CD14-positive monocyte (primary cell): ENCODE data around the gene IL27RA. TPM values are rescaled to one million over a fixed set of nuclear protein-coding genes. Genes with fewer than 3 reads are reported as not detected.

Experiments
- DNase-seq, 3 donors: peaks; one replicate each; pipeline ENCODE4 v3.0.0-alpha.2; 2011 to 2022
- H2AFZ ChIP-seq: 2 replicates; pipeline ENCODE4 v1.6.0; 2012; ENCODE audit warnings: mild to moderate bottlenecking, low read depth, low read length, inconsistent platforms; ENCODE audit not compliant: insufficient read depth, poor library complexity, severe bottlenecking
- H3K27ac ChIP-seq, 2 donors: 1 replicate in 1 of 2; 2 replicates in 1 of 2; pipeline ENCODE4 v1.5.1; 2012 to 2013; ENCODE audit warnings: low read length in 2 of 2, control low read depth in 1 of 2, inconsistent platforms in 1 of 2, low read depth in 1 of 2, mild to moderate bottlenecking in 1 of 2
- H3K27me3 ChIP-seq, 2 donors: one replicate each; pipeline versions ENCODE4 v1.6.0 to v1.6.1; 2011 to 2013; ENCODE audit warnings: low read length in 2 of 2; ENCODE audit not compliant: control insufficient read depth in 2 of 2, insufficient read depth in 2 of 2
- H3K36me3 ChIP-seq, 2 donors: replicated peaks in 1 of 2; 1 replicate in 1 of 2; 2 replicates in 1 of 2; pipeline versions ENCODE4 v1.5.1 to v1.6.1; 2012 to 2013; ENCODE audit warnings: low read length in 2 of 2, control low read depth in 1 of 2, inconsistent platforms in 1 of 2, mild to moderate bottlenecking in 1 of 2; ENCODE audit not compliant: insufficient read depth in 2 of 2, control insufficient read depth in 1 of 2
- H3K4me1 ChIP-seq, 2 donors: 1 replicate in 1 of 2; 2 replicates in 1 of 2; pipeline versions ENCODE4 v1.5.1 to v1.6.1; 2012 to 2013; ENCODE audit warnings: low read length in 2 of 2, control low read depth in 1 of 2, inconsistent platforms in 1 of 2, mild to moderate bottlenecking in 1 of 2, moderate library complexity in 1 of 2; ENCODE audit not compliant: insufficient read depth in 2 of 2, control insufficient read depth in 1 of 2
- H3K4me2 ChIP-seq: replicated peaks from 2 replicates; pipeline ENCODE3; 2012; ENCODE audit warnings: low read length, moderate library complexity, mild to moderate bottlenecking; ENCODE audit not compliant: poor library complexity, severe bottlenecking; ENCODE audit errors: extremely low read depth
- H3K4me3 ChIP-seq, 3 experiments: fragments of 200-600 bp in 1 of 3; sonication (generic) in 1 of 3; replicated peaks in 1 of 3; 1 replicate in 2 of 3; 2 replicates in 1 of 3; pipeline ENCODE4 v1.5.1; 2011 to 2013; ENCODE audit warnings: low read length in 3 of 3, mild to moderate bottlenecking in 3 of 3, control low read depth in 2 of 3, low read depth in 2 of 3, inconsistent platforms in 1 of 3, moderate library complexity in 1 of 3
- H3K79me2 ChIP-seq: 2 replicates; pipeline ENCODE4 v1.6.0; 2012; ENCODE audit warnings: mild to moderate bottlenecking, control low read depth, inconsistent platforms, low read length, moderate library complexity; ENCODE audit not compliant: insufficient read depth
- H3K9ac ChIP-seq: 2 replicates; pipeline ENCODE4 v1.6.0; 2017; ENCODE audit warnings: low read length, mild to moderate bottlenecking; ENCODE audit not compliant: insufficient read depth, poor library complexity, severe bottlenecking
- H3K9me3 ChIP-seq, 2 donors: replicated peaks in 1 of 2; 1 replicate in 1 of 2; 2 replicates in 1 of 2; pipeline versions ENCODE4 v1.5.1 to v1.6.1; 2012 to 2013; ENCODE audit warnings: low read length in 2 of 2, control low read depth in 1 of 2; ENCODE audit not compliant: control insufficient read depth in 1 of 2, insufficient read depth in 1 of 2
- H4K20me1 ChIP-seq: 2 replicates; pipeline ENCODE4 v1.6.0; 2012; ENCODE audit warnings: mild to moderate bottlenecking, low read length, control low read depth, moderate library complexity; ENCODE audit not compliant: insufficient read depth
- H3K27ac Mint-ChIP-seq, 7 donors: one replicate each; pipeline ENCODE4 v1.8.0; 2020; ENCODE audit warnings: mild to moderate bottlenecking in 7 of 7, mixed read lengths in 7 of 7, moderate library complexity in 6 of 7, inconsistent platforms in 2 of 7
- H3K27me3 Mint-ChIP-seq, 3 donors: one replicate each; pipeline ENCODE4 v1.8.0; 2021 to 2022; ENCODE audit warnings: low read depth in 3 of 3, mild to moderate bottlenecking in 3 of 3, mixed read lengths in 3 of 3, moderate library complexity in 3 of 3, inconsistent platforms in 1 of 3
- H3K36me3 Mint-ChIP-seq, 2 donors: one replicate each; pipeline ENCODE4 v1.8.0; 2020; ENCODE audit warnings: mixed read lengths in 2 of 2, inconsistent platforms in 1 of 2, mild to moderate bottlenecking in 1 of 2
- H3K4me1 Mint-ChIP-seq: one replicate; pipeline ENCODE4 v1.8.0; 2020; ENCODE audit warnings: mild to moderate bottlenecking, mixed read lengths
- H3K4me3 Mint-ChIP-seq, 2 donors: one replicate each; pipeline ENCODE4 v1.8.0; 2020; ENCODE audit warnings: mild to moderate bottlenecking in 2 of 2, mixed read lengths in 2 of 2, moderate library complexity in 1 of 2
- H3K9me3 Mint-ChIP-seq, 7 donors: one replicate each; pipeline ENCODE4 v1.8.0; 2020 to 2022; ENCODE audit warnings: mixed read lengths in 7 of 7, mild to moderate bottlenecking in 6 of 7, moderate library complexity in 6 of 7, inconsistent platforms in 2 of 7
- CTCF ChIP-seq: fragments of 200-600 bp; IDR thresholded peaks from one replicate; pipeline ENCODE4 v1.8.0; 2022; ENCODE audit warnings: antibody characterized with exemption, mild to moderate bottlenecking
- WGBS: methylation state at CpG from one replicate; pipeline ENCODE4 v1.1.5; 2013; ENCODE audit warnings: missing lambda C conversion rate; ENCODE audit not compliant: insufficient coverage; 5-methylcytosine and 5-hydroxymethylcytosine counted together
- intact Hi-C, 2 donors: fragments of 100-400 bp; cut with micrococcal nuclease; formaldehyde crosslinking; loops; one replicate each; pipeline versions ENCODE4 v1.15.0 to v1.15.1; 2023
- polyA plus RNA-seq, 3 donors: library from polyadenylated mRNA; depleted of rRNA in 1 of 3; unstranded in 2 of 3; stranded (reverse) in 1 of 3; fragments of 300-500 nt in 2 of 3; fragments of >200 nt in 1 of 3; fragmentation: Illumina TruSeq in 2 of 3; gene quantifications; 1 replicate in 2 of 3; 2 replicates in 1 of 3; pipeline ENCODE4 v1.2.3, GENCODE V29; 2012 to 2021

Gene IL27RA
- polyA plus RNA-seq, 3 donors = 40.4 to 61.5 (median 54.9) TPM

- no peak for TF ChIP-seq CTCF
- whole genome bisulfite sequencing = 14% methylated on average over 9 of the region's 15 CpGs
- peaks cover 7% of the 10 kb centered on the region for H3K79me2 ChIP-seq
- peak overlapping the region; percentile 72 for H2AFZ ChIP-seq
- no peak for DNase-seq
- Mint-ChIP-seq H3K36me3 (peaks cover 30 to 37% of the 10 kb centered on the region in 2 donors), H3K27me3 (peaks cover 0 to 6% (median 5%) of the 10 kb centered on the region in 3 donors), H3K27ac (peak overlapping the region; percentile 83 to 97 (median 94)), H3K4me3 (peak overlapping the region; percentile 99), H3K9me3 (peaks cover 0 to 14% (median 9%) of the 10 kb centered on the region in 7 donors), H3K4me1 (peaks cover 15% of the 10 kb centered on the region)
- peak overlapping the region; percentile 100 for H3K4me2 ChIP-seq
- peaks cover 55% of the 10 kb centered on the region for H4K20me1 ChIP-seq
- peak overlapping the region; percentile 61 to 90 (median 64) for H3K4me3 ChIP-seq
- peaks cover 16 to 28% of the 10 kb centered on the region in 2 donors for H3K36me3 ChIP-seq
- intact Hi-C loops = loop anchor here in 1 of 2 donors (5.0 kb wide), 1 partner anchor 45 kb away; the partner anchor contains the start of gene ASF1B
- peaks cover 0 to 2% of the 10 kb centered on the region in 2 donors for H3K27me3 ChIP-seq
- peaks cover 6 to 8% of the 10 kb centered on the region in 2 donors for H3K9me3 ChIP-seq
- peaks cover 18 to 23% of the 10 kb centered on the region in 2 donors for H3K4me1 ChIP-seq
- peak overlapping the region; percentile 65 for H3K9ac ChIP-seq
- H3K27ac ChIP-seq = no peak overlapping the region
Observed at GRCh38 chr19:14091813-14092462, 60.4 kb downstream of the IL27RA start.

GRCh38 chr19:14093117-14093823 lies 61.7 kb downstream of the IL27RA start:
- no peak overlapping the region for H3K4me3 ChIP-seq
- H3K36me3 ChIP-seq = peaks cover 27 to 37% of the 10 kb centered on the region in 2 donors
- no peak for TF ChIP-seq CTCF
- peaks cover 6 to 8% of the 10 kb centered on the region in 2 donors for H3K9me3 ChIP-seq
- H3K27ac ChIP-seq = no peak overlapping the region
- peaks cover 39 to 45% of the 10 kb centered on the region in 2 donors for H3K36me3 Mint-ChIP-seq
- no peak for DNase-seq
- H3K4me3 Mint-ChIP-seq = no peak overlapping the region
- no peak overlapping the region for H3K4me2 ChIP-seq
- peaks cover 65% of the 10 kb centered on the region for H4K20me1 ChIP-seq
- WGBS = 93% methylated on average over 5 of the region's 9 CpGs
- peak overlapping the region in 1 of 7 donors; percentile 57 for H3K27ac Mint-ChIP-seq
- peaks cover 0 to 6% (median 5%) of the 10 kb centered on the region in 3 donors for H3K27me3 Mint-ChIP-seq
- H3K9ac ChIP-seq = no peak overlapping the region
- peaks cover 0 to 2% of the 10 kb centered on the region in 2 donors for H3K27me3 ChIP-seq
- H3K4me1 Mint-ChIP-seq = peaks cover 15% of the 10 kb centered on the region
- intact Hi-C loops = loop anchor here in 1 of 2 donors (5.0 kb wide), 1 partner anchor 44 kb away; the partner anchor contains the start of gene ASF1B
- no peak overlapping the region for H2AFZ ChIP-seq
- H3K4me1 ChIP-seq = peaks cover 18 to 23% of the 10 kb centered on the region in 2 donors
- peaks cover 0 to 14% (median 9%) of the 10 kb centered on the region in 7 donors for H3K9me3 Mint-ChIP-seq
- peaks cover 7% of the 10 kb centered on the region for H3K79me2 ChIP-seq
